Endodermal cell (in vitro differentiated cells): ENCODE results near the gene ZFR2. TPM values are rescaled to one million over a fixed set of nuclear protein-coding genes. Genes with fewer than 3 reads are reported as not detected.

Experiments
- DNase-seq: peaks from one replicate; pipeline ENCODE4 v3.0.0-alpha.2; 2017
- H3K27ac ChIP-seq: 2 replicates; pipeline ENCODE4 v1.5.1; 2013; ENCODE audit warnings: mild to moderate bottlenecking, low read depth, low read length, moderate library complexity
- H3K27me3 ChIP-seq: 2 replicates; pipeline ENCODE4 v1.6.1; 2013; ENCODE audit warnings: mild to moderate bottlenecking, low read length, moderate library complexity; ENCODE audit not compliant: insufficient read depth, control insufficient read depth, poor library complexity, severe bottlenecking
- H3K36me3 ChIP-seq: 2 replicates; pipeline ENCODE4 v1.7.0; 2013; ENCODE audit warnings: mild to moderate bottlenecking, low read length, moderate library complexity; ENCODE audit not compliant: control insufficient read depth, insufficient read depth
- H3K4me1 ChIP-seq: one replicate; pipeline ENCODE4 v1.7.0; 2013; ENCODE audit warnings: low read length; ENCODE audit not compliant: control insufficient read depth, insufficient read depth
- H3K4me3 ChIP-seq: 2 replicates; pipeline ENCODE4 v1.5.1; 2013; ENCODE audit warnings: mild to moderate bottlenecking, low read length, moderate library complexity
- H3K9ac ChIP-seq: 2 replicates; pipeline ENCODE4 v1.6.1; 2013; ENCODE audit warnings: mild to moderate bottlenecking, low read length, moderate library complexity; ENCODE audit not compliant: poor library complexity, severe bottlenecking; ENCODE audit errors: extremely low read depth
- H3K9me3 ChIP-seq: 2 replicates; pipeline ENCODE4 v1.6.1; 2013; ENCODE audit warnings: mild to moderate bottlenecking, low read length, moderate library complexity; ENCODE audit not compliant: control insufficient read depth
- H3K27ac Mint-ChIP-seq: 2 replicates; pipeline ENCODE4 v1.8.0; 2020; ENCODE audit warnings: mixed read lengths
- H3K27me3 Mint-ChIP-seq: 2 replicates; pipeline ENCODE4 v1.8.0; 2021; ENCODE audit warnings: mild to moderate bottlenecking, mixed read lengths; ENCODE audit not compliant: insufficient read depth
- H3K36me3 Mint-ChIP-seq: 2 replicates; pipeline ENCODE4 v1.8.0; 2020; ENCODE audit warnings: low read depth, mixed read lengths
- H3K4me1 Mint-ChIP-seq: 2 replicates; pipeline ENCODE4 v1.8.0; 2020; ENCODE audit warnings: mixed read lengths
- H3K4me3 Mint-ChIP-seq: 2 replicates; pipeline ENCODE4 v1.8.0; 2020; ENCODE audit warnings: mild to moderate bottlenecking, moderate library complexity, mixed read lengths
- H3K9me3 Mint-ChIP-seq: 2 replicates; pipeline ENCODE4 v1.8.0; 2020; ENCODE audit warnings: mild to moderate bottlenecking, mixed read lengths
- WGBS, 2 experiments: methylation state at CpG; one replicate each; pipeline versions ENCODE4 v1.1.5 to v1.1.7; 2013; ENCODE audit warnings: missing lambda C conversion rate in 2 of 2, mixed read lengths in 1 of 2; ENCODE audit not compliant: insufficient coverage in 1 of 2, insufficient read length in 1 of 2; 5-methylcytosine and 5-hydroxymethylcytosine counted together
- total RNA-seq, 2 donors: library from RNA; stranded (reverse); fragmentation: NEBNext Ultra II Directional in 1 of 2; extraction: Animal tissue kit (Norgen Biotek cat#: 25700) in 1 of 2; gene quantifications; 2 replicates in 1 of 2; 3 replicates in 1 of 2; pipeline ENCODE4 v1.2.1, GENCODE V29; 2021
- TF ChIP-seq, protein P1 (sequence below): fragments of 200-600 bp; sonication (generic); conservative IDR thresholded peaks from 2 replicates; pipeline ENCODE4 v1.5.0; 2021; ENCODE audit warnings: antibody characterized with exemption, mild to moderate bottlenecking

ZFR2 gene
- total RNA-seq, 2 donors from 2014 or later = 16.4 to 24.6 TPM

DNA sequence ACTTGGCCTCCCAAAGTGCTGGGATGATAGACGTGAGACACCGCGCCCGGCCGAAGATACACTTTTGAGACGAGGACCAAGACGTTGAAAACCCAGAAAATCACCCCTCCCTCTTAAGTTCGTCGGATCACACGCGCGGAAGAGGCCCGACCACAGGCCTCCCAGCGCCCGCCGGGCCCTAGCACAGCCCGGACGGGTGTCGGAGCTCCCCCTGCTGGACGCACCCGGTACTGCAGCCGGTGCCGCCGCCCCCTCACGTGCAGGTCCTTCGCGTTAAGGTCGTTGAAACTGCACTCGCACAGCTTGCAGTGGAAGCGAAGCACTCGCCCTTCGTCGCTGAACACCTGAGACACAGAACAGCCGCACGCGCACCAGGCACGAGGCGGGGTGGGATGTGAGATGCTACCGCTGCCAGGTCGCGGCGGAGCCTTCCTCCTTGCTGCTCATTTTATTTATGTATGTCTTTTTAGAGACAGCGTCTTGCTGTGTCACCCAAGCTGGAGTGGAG is 46.9 kb downstream of the ZFR2 start:
- no peaks in the 10 kb centered on the region for H3K4me1 ChIP-seq
- WGBS, 2 experiments = 38 to 44% methylated on average over 36 to 43 of the region's 43 CpGs
- no peak overlapping the region for H3K4me3 ChIP-seq
- Mint-ChIP-seq H3K27ac (no peak overlapping the region), H3K36me3 (no peaks in the 10 kb centered on the region), H3K4me1 (no peaks in the 10 kb centered on the region), H3K9me3 (no peaks in the 10 kb centered on the region), H3K27me3 (peaks cover 14% of the 10 kb centered on the region), H3K4me3 (no peak overlapping the region)
- no peak overlapping the region for H3K9ac ChIP-seq
- H3K27ac ChIP-seq = no peak overlapping the region
- peaks cover 5% of the 10 kb centered on the region for H3K27me3 ChIP-seq
- no peaks in the 10 kb centered on the region for H3K36me3 ChIP-seq
- TF ChIP-seq, protein P1, sequence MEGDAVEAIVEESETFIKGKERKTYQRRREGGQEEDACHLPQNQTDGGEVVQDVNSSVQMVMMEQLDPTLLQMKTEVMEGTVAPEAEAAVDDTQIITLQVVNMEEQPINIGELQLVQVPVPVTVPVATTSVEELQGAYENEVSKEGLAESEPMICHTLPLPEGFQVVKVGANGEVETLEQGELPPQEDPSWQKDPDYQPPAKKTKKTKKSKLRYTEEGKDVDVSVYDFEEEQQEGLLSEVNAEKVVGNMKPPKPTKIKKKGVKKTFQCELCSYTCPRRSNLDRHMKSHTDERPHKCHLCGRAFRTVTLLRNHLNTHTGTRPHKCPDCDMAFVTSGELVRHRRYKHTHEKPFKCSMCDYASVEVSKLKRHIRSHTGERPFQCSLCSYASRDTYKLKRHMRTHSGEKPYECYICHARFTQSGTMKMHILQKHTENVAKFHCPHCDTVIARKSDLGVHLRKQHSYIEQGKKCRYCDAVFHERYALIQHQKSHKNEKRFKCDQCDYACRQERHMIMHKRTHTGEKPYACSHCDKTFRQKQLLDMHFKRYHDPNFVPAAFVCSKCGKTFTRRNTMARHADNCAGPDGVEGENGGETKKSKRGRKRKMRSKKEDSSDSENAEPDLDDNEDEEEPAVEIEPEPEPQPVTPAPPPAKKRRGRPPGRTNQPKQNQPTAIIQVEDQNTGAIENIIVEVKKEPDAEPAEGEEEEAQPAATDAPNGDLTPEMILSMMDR = peak; percentile 99
- H3K9me3 ChIP-seq = no peaks in the 10 kb centered on the region
- peak; percentile 95 for DNase-seq

DNA sequence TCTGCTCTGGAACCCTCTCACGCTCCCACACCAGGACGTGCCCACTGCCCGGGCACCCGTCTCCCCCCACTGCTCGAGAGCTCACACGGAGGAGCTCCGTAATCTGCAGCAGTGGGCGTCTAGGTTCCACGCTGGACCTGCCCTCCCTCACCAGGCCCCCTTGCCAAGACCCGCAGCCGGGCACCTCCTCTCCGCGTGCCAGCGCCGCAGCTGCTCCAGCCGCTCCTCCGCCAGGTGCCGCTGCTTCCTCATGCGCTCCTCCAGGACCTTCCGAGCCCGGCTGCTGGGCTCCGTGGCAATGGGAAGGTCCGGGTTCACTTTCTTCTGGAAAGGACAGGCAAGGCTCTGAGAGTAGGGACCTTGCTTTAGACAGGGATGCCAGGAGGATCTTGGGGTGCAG is 47.7 kb downstream of the ZFR2 start:
- Histone ChIP-seq H3K4me1 (no peaks in the 10 kb centered on the region), H3K9ac (no peak overlapping the region), H3K27ac (no peak overlapping the region), H3K4me3 (no peak overlapping the region), H3K36me3 (no peaks in the 10 kb centered on the region), H3K27me3 (peaks cover 5% of the 10 kb centered on the region), H3K9me3 (no peaks in the 10 kb centered on the region)
- Mint-ChIP-seq H3K9me3 (no peaks in the 10 kb centered on the region), H3K27ac (no peak overlapping the region), H3K4me3 (no peak overlapping the region), H3K4me1 (no peaks in the 10 kb centered on the region), H3K27me3 (peaks cover 14% of the 10 kb centered on the region), H3K36me3 (no peaks in the 10 kb centered on the region)
- DNase-seq = no peak
- 91 to 94% methylated on average over 10 to 23 of the region's 23 CpGs for WGBS, 2 experiments
- TF ChIP-seq, protein P1 = no peak

DNA sequence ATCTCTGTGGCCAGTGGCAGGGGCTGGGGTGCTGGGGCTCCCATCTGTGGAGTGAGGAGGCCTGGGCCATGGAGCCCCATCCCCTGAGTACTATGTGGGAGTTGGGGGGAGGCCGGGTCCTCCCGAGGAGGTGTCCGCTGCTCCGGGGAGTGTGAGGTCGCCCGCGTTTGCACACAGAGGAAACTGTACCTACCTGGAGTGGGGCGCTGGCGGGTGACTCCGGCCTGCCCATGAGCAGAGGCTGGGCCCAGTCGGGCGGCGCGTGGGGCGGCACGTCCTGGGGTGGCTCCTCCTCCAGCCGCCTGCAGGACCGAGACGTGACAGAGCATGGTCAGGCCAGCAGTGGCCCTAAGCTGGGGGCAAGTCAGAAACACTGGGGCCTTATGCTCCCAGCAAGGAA is 48.8 kb downstream of the ZFR2 start:
- Mint-ChIP-seq H3K27me3 (peaks cover 14% of the 10 kb centered on the region), H3K27ac (no peak overlapping the region), H3K4me1 (no peaks in the 10 kb centered on the region), H3K36me3 (no peaks in the 10 kb centered on the region), H3K9me3 (no peaks in the 10 kb centered on the region), H3K4me3 (no peak overlapping the region)
- H3K9me3 ChIP-seq = no peaks in the 10 kb centered on the region
- no peak overlapping the region for H3K27ac ChIP-seq
- no peak overlapping the region for H3K9ac ChIP-seq
- WGBS, 2 experiments = 96% methylated on average over 18 to 19 of the region's 19 CpGs
- peaks cover 5% of the 10 kb centered on the region for H3K27me3 ChIP-seq
- H3K4me1 ChIP-seq = no peaks in the 10 kb centered on the region
- TF ChIP-seq, protein P1 = no peak
- H3K4me3 ChIP-seq = no peak overlapping the region
- no peak for DNase-seq
- no peaks in the 10 kb centered on the region for H3K36me3 ChIP-seq
